GM10847 (cell line): ENCODE data around the gene ERICH6B.

Experiments
- POLR2A ChIP-seq: IDR thresholded peaks from 2 replicates; pipeline ENCODE4 v1.6.1; 2011; ENCODE audit not compliant: insufficient read length; ENCODE audit errors: extremely low read depth

ERICH6B gene

GRCh38 chr13:45519493-45519892 is 96.0 kb downstream of the ERICH6B start:
- no peak for TF ChIP-seq POLR2A

DNA sequence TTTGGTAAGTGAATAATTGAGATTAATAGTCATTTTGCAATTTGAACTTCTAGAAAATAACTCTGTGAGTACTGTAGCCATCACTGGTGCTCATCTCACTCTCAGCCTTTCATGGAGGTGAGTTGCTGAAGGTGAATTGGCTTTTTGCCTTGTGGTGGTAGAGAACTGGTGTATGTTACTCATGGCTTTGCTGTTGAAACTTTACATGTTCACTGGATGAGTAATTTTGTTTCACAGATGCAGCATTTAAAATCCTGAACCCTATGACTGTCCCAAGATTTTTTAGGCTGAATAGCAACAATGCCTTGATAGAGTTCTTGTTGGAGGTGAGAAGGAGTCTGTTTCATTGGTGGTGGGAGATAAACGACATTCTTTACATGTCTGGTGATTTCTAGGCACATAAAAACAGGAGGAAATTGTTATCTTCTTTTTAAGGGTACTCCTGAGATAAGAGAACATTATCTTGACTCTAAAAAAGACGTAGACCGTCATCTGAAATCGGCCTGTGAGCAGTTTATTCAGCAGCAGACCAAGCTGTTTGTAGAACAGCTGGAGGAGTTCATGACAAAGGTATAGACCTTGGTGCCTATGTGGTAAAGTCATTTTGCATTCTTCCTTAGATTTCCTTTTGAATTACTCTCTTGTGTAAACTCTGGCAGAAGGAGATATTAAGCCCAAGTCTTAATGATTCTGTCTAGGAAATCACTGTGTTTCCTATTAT is 96.9 kb downstream of the ERICH6B start:
- TF ChIP-seq POLR2A: no peak

GRCh38 chr13:45516757-45517156 is 98.8 kb downstream of the ERICH6B start:
- no peak for TF ChIP-seq POLR2A

DNA sequence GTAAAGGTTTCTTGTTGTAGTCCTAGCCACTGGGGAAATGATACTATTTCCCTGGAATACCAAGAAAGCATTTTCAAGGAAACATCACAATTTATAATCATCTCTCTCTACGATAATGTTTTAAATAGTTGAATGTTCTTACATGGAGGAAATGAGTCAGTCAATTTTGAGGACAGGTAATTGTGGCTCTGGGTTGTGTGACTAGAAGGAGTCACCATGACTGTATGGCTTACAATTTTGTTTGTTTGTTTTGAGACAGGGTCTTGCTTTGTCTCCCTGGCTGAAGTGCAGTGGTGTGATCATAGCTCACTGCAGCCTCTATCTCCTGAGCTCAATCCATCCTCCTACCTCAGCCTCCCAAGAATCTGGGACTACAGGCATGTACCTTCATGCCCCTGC is 103.4 kb downstream of the ERICH6B start:
- no peak for TF ChIP-seq POLR2A

GRCh38 chr13:45511310-45512097 is 104.0 kb downstream of the ERICH6B start:
- TF ChIP-seq POLR2A: no peak

GRCh38 chr13:45510672-45511071 is 104.9 kb downstream of the ERICH6B start:
- TF ChIP-seq POLR2A: no peak

- no peak for TF ChIP-seq POLR2A
Observed at GRCh38 chr13:45508776-45509175, 106.8 kb downstream of the ERICH6B start.

- TF ChIP-seq POLR2A: no peak
Observed at GRCh38 chr13:45506811-45507210, 108.7 kb downstream of the ERICH6B start.

GRCh38 chr13:45503658-45504057 is 111.9 kb downstream of the ERICH6B start:
- no peak for TF ChIP-seq POLR2A

- TF ChIP-seq POLR2A: no peak
Observed at GRCh38 chr13:45501175-45501526, 114.4 kb downstream of the ERICH6B start.

- TF ChIP-seq POLR2A: no peak
Observed at GRCh38 chr13:45500492-45501174, 114.9 kb downstream of the ERICH6B start.

DNA sequence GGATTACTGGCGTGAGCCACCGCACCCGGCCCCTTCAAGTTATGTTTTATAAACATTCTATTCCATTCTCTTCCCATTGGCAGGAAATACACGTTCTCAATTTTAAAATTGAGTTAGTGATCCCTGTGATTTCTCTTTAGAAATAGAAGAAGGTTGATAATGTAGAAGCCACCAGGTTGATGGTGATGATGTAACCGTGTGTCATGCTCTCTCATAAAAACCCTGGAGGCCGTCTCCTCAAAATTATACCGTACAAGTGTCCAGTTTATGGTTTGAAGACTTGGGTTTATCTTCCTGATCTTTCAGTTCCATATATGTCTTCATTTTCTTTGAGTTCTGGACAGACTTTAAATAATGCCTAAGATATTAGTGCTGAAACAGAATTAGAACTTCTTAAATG is 118.6 kb downstream of the ERICH6B start:
- no peak for TF ChIP-seq POLR2A

DNA sequence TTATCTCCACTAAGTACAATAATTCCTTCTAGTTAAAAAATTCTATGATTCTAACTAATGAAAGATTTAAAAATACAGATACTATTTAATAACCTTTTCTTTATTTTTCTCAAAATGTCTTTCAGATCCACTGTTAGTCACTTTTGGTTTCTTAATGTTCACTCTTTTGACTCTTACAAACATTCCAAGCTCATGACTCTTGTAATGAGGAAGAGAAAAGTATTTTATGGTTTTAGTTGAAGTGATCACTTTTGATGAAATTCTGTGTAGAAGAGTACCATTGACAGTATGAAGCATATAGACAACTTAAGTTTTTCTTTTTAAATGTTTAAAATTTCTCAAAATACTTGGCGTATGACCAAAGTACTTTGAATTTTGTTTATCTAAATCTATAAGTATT is 123.0 kb downstream of the ERICH6B start:
- TF ChIP-seq POLR2A: no peak
